Spleen (tissue), 11 donors: Measurements from ENCODE around the gene SLC16A3. TPM values are rescaled to one million over a fixed set of nuclear protein-coding genes. Genes with fewer than 3 reads are reported as not detected.
"Not testable (repeated sequence)": the region's sequence is repeated elsewhere in the genome, so short reads cannot be mapped to it uniquely, and the experiment has no call there.

ENCODE experiments used
- DNase-seq: peaks from one replicate; pipeline ENCODE4 v3.0.0-alpha.2; 2020
- H3K27ac ChIP-seq, 8 donors: fragments of 200-600 bp; sonication (generic) in 7 of 8; 1 replicate in 4 of 8; 2 replicates in 4 of 8; pipeline versions ENCODE4 v1.5.0 to v1.8.0; 2016 to 2021; ENCODE audit warnings: inconsistent platforms in 4 of 8, mild to moderate bottlenecking in 4 of 8, moderate library complexity in 1 of 8
- H3K27me3 ChIP-seq, 7 donors: fragments of 200-600 bp; sonication (generic) in 6 of 7; replicated peaks in 1 of 7; 1 replicate in 4 of 7; 2 replicates in 3 of 7; pipeline versions ENCODE4 v1.5.0 to v1.8.0; 2016 to 2021; ENCODE audit warnings: inconsistent platforms in 3 of 7, mild to moderate bottlenecking in 1 of 7
- H3K36me3 ChIP-seq, 6 donors: fragments of 200-600 bp; sonication (generic) in 5 of 6; 1 replicate in 4 of 6; 2 replicates in 2 of 6; pipeline versions ENCODE4 v1.5.0 to v1.8.0; 2016 to 2021; ENCODE audit warnings: inconsistent platforms in 2 of 6
- H3K4me1 ChIP-seq, 6 donors: fragments of 200-600 bp; sonication (generic) in 5 of 6; 1 replicate in 3 of 6; 2 replicates in 3 of 6; pipeline versions ENCODE4 v1.5.0 to v1.8.0; 2016 to 2021; ENCODE audit warnings: inconsistent platforms in 3 of 6
- H3K4me3 ChIP-seq, 8 donors: fragments of 200-600 bp; sonication (generic) in 7 of 8; 1 replicate in 4 of 8; 2 replicates in 4 of 8; pipeline versions ENCODE4 v1.5.0 to v1.8.0; 2016 to 2021; ENCODE audit warnings: inconsistent platforms in 4 of 8, mild to moderate bottlenecking in 4 of 8, moderate library complexity in 2 of 8
- H3K9me3 ChIP-seq, 8 donors: fragments of 200-600 bp; sonication (generic) in 7 of 8; 1 replicate in 4 of 8; 2 replicates in 4 of 8; pipeline versions ENCODE4 v1.5.0 to v1.8.0; 2016 to 2021; ENCODE audit warnings: inconsistent platforms in 4 of 8
- CTCF ChIP-seq, 11 experiments: fragments of 200-600 bp in 7 of 11; fragments of 450-650 bp in 4 of 11; sonication (generic) in 4 of 11; IDR thresholded peaks in 8 of 11; conservative IDR thresholded peaks in 3 of 11; 1 replicate in 7 of 11; 2 replicates in 4 of 11; pipeline versions ENCODE4 v1.4.0 to v1.8.0; 2016 to 2021; ENCODE audit warnings: antibody characterized with exemption in 11 of 11, inconsistent platforms in 4 of 11, mild to moderate bottlenecking in 1 of 11
- POLR2A ChIP-seq, 3 donors: fragments of 450-650 bp; IDR thresholded peaks; one replicate each; pipeline ENCODE4 v1.5.1; 2017; ENCODE audit warnings: antibody characterized with exemption in 3 of 3, mild to moderate bottlenecking in 1 of 3
- POLR2AphosphoS5 ChIP-seq, 3 donors: sonication (generic); formaldehyde crosslinking; IDR thresholded peaks; one replicate each; pipeline ENCODE4 v1.5.1; 2017; ENCODE audit warnings: antibody characterized with exemption in 3 of 3
- WGBS, 5 donors: extraction: QIAGEN DNeasy Blood & Tissue Kit in 3 of 5; methylation state at CpG; one replicate each; pipeline versions ENCODE4 v1.1.5 to v1.1.7; 2013 to 2018; 5-methylcytosine and 5-hydroxymethylcytosine counted together
- intact Hi-C: fragments of 100-400 bp; cut with DNase I; formaldehyde crosslinking; loops from one replicate; pipeline ENCODE4 v1.15.0; 2023; ENCODE audit warnings: low total_unique reads
- polyA plus RNA-seq, 3 donors: library from polyadenylated mRNA; stranded (reverse); fragments of 200-250 nt; gene quantifications; one replicate each; pipeline ENCODE4 v1.2.1, GENCODE V29; 2013
- total RNA-seq, 7 donors: library from RNA; depleted of rRNA in 3 of 7; stranded (reverse); fragments of >200 nt in 3 of 7; fragmentation: NEBNext Ultra II Directional in 4 of 7; extraction: Animal tissue kit (Norgen Biotek cat#: 25700) in 4 of 7; gene quantifications; one replicate each; pipeline versions ENCODE4 v1.1.0 to v1.2.1, GENCODE V29; 2016 to 2021
- donor health status: healthy with polysubstance abuse.
- donor health status: DM: no; HTN: no; CAD: no; lungs with moderate emphysema.
- donor health status: DM: no; HTN: no; CAD: no.
- donor health status: Bipolar disorder and iron deficiency.
- donor health status: healthy.
- donor health status: DM: no; HTN: no; CAD: no.
- donor health status: DM: yes; HTN: yes; CAD: no.

SLC16A3 gene
- total and polyA plus RNA-seq, 10 donors = 11.1 to 185 (median 74.0) TPM

GRCh38 chr17:82205720-82206508, 22.9 kb upstream of the SLC16A3 start:
- intact Hi-C loops = loop anchor here (10.0 kb wide), 1 partner anchor 119 kb away; no protein-coding TSS in a partner anchor
- peak overlapping the region in 1 of 8 donors; percentile 54 for H3K4me3 ChIP-seq
- WGBS, 5 donors = 15 to 33% (median 20%) methylated on average over 11 to 21 of the region's 21 CpGs

GRCh38 chr17:82210655-82211054, 18.2 kb upstream of the SLC16A3 start:
- H3K4me3 ChIP-seq, H3K27ac ChIP-seq, intact Hi-C loops, H3K36me3 ChIP-seq, H3K27me3 ChIP-seq, H3K9me3 ChIP-seq, DNase-seq: not testable (repeated sequence)
- peaks cover 23 to 69% (median 40%) of the 10 kb centered on the region in 6 donors for H3K4me1 ChIP-seq
- 94 to 99% (median 95%) methylated on average over 11 of the region's 11 CpGs for WGBS, 5 donors

More at GRCh38 chr17:82205720-82206508, 22.9 kb upstream of the SLC16A3 start:
- H3K27ac ChIP-seq = peak overlapping the region; percentile 76 to 92 (median 88)
- TF ChIP-seq CTCF (IDR thresholded peaks at IDR 0.05 in 8 of 11, conservative IDR thresholded peaks at IDR 0.05 in 3 of 11) (peak; percentile 88 to 98 (median 95)), POLR2AphosphoS5 (IDR thresholded peaks at IDR 0.05) (peak; percentile 95 to 98 (median 97)), POLR2A (IDR thresholded peaks at IDR 0.05) (peak in 2 of 3 donors; percentile 69)
- peak; percentile 95 for DNase-seq
- no peaks in the 10 kb centered on the region for H3K9me3 ChIP-seq
- H3K4me1 ChIP-seq = peaks cover 8 to 45% (median 16%) of the 10 kb centered on the region in 6 donors
- H3K27me3 ChIP-seq = no peaks in the 10 kb centered on the region
- no peaks in the 10 kb centered on the region for H3K36me3 ChIP-seq

GRCh38 chr17:82212331-82213250, 16.3 kb upstream of the SLC16A3 start, which contains the start of gene CCDC57:
CCDC57 (minus strand) TSS chr17:82212842; CDS start chr17:82201944, 10,898 bp downstream.
- TF ChIP-seq POLR2AphosphoS5 (IDR thresholded peaks at IDR 0.05) (peak; percentile 76 to 88 (median 81)), POLR2A (IDR thresholded peaks at IDR 0.05) (no peak), CTCF (IDR thresholded peaks at IDR 0.05 in 8 of 11, conservative IDR thresholded peaks at IDR 0.05 in 3 of 11) (peak in 8 of 11 experiments; percentile 5 to 51 (median 20))
- Histone ChIP-seq H3K4me3 (peak within 1 kb of the TSS; percentile 73 to 99 (median 90)), H3K9me3 (no peaks in the 10 kb centered on the region), H3K27ac (peak within 1 kb of the TSS; percentile 51 to 99 (median 86)), H3K36me3 (no peaks in the 10 kb centered on the region), H3K27me3 (no peaks in the 10 kb centered on the region), H3K4me1 (peaks cover 34 to 73% (median 50%) of the 10 kb centered on the region in 6 donors)
- intact Hi-C loops = no loop called here
- DNase-seq = peak; percentile 96
- 0 to 1% (median 1%) methylated on average over 28 to 116 of the region's 116 CpGs for WGBS, 5 donors

- Histone ChIP-seq H3K4me1 (peaks cover 37 to 78% (median 55%) of the 10 kb centered on the region in 6 donors), H3K9me3 (no peaks in the 10 kb centered on the region), H3K36me3 (no peaks in the 10 kb centered on the region), H3K27me3 (no peaks in the 10 kb centered on the region), H3K27ac (peak overlapping the region; percentile 51 to 99 (median 86)), H3K4me3 (peak overlapping the region; percentile 73 to 99 (median 90))
- peak; percentile 80 for DNase-seq
- TF ChIP-seq CTCF (IDR thresholded peaks at IDR 0.05 in 8 of 11, conservative IDR thresholded peaks at IDR 0.05 in 3 of 11) (no peak), POLR2A (IDR thresholded peaks at IDR 0.05) (no peak), POLR2AphosphoS5 (IDR thresholded peaks at IDR 0.05) (no peak)
- WGBS, 5 donors = 16 to 36% (median 23%) methylated on average over 17 to 37 of the region's 37 CpGs
- intact Hi-C loops = no loop called here
These were observed 15.4 kb upstream of the SLC16A3 start for GRCh38 chr17:82213251-82214011.
